NCI-H1694 (cell line): ENCODE measurements around the gene PROCA1.
"Not testable (repeated sequence)": the region's sequence is repeated elsewhere in the genome, so short reads cannot be mapped to it uniquely, and the experiment has no call there.

ENCODE experiments used
- DNase-seq: peaks from one replicate; lab custom pipeline; 2025; lab: John Stamatoyannopoulos, UW

The PROCA1 gene

DNA sequence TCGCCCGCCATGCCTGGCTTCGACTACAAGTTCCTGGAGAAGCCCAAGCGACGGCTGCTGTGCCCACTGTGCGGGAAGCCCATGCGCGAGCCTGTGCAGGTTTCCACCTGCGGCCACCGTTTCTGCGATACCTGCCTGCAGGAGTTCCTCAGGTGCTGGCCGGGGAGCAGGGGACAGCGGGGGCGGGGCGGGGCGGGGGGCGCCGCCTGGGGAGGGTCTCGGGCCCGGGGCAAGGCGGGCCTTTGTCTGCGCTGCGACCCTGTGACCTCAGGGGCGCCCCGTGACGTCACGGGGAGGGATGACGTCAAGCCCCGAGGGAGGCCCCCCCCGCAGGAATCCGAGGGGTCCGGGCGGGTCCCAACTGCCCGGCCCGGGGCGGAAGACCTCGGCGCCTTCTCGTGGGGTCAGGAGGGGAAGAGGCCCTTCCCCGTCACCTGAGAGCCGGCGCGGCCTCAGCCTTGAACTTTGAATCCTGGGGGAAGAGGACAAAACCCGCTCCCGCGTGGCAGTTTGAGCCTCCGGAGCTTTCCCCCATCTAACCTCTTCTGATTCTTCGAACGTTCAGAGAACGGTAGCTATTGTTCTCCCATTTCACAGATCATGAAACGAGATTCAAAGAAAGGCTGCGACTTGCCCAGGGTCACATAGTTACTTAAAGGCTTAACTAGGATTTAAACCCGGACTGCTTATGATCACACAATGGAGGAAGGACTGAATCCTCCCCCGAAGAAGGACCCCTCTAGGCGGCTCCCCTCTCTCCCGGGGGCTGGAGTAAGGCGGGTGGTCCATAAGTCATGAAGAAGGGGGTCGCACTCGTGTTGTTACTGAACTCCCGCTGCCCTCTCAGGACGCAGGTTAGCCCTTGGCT, 32.6 kb upstream of the PROCA1 start:
- no peak for DNase-seq

DNA sequence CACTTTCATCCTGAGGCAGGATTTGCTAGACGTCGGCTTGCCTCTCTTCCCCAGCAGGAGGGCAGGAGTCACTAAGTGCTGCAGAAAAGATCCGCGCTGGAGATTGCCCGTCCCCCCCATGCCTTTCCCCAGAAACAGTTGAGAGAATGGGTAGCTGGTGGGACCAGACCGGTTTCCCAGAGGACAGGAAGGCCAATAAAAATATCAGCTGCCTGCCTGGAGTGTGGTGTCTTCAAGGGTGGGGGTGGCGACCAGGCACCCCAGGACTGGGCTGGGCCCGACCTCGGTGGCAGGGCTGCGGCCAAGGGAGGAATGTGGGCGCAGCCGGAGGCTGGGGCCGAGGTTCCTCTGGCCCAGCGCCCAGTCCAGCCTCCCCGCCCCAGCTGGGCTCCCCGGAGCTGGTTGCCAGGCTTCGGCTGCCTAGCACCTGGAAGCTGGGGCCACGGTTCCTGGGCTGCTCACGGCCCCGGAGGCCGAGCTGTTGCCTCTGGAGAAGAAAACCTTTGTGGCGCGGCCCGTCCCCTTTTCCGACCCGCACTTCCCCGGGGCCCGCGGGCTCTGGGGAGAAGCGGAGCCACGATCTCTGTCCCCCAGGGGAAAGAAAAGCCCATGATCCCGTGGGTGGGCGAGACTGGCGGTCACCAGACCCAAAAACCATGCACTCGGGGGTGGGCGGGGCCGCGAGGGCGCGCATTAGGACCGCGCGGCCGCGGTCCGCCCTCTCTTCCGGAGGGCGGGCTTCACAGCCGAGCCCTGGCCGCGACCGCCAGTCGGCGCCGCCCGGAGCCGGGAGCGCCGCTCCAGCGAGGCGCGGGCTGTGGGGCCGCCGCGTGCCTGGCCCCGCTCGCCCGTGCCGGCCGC, 31.8 kb upstream of the PROCA1 start, which contains the start of gene TRAF4:
Gene TRAF4 (plus strand): TSS at position 769 of the 861 bp plus-strand sequence. CDS start 102 bp downstream, outside the sequence.
- DNase-seq, result peak; percentile 42

DNA sequence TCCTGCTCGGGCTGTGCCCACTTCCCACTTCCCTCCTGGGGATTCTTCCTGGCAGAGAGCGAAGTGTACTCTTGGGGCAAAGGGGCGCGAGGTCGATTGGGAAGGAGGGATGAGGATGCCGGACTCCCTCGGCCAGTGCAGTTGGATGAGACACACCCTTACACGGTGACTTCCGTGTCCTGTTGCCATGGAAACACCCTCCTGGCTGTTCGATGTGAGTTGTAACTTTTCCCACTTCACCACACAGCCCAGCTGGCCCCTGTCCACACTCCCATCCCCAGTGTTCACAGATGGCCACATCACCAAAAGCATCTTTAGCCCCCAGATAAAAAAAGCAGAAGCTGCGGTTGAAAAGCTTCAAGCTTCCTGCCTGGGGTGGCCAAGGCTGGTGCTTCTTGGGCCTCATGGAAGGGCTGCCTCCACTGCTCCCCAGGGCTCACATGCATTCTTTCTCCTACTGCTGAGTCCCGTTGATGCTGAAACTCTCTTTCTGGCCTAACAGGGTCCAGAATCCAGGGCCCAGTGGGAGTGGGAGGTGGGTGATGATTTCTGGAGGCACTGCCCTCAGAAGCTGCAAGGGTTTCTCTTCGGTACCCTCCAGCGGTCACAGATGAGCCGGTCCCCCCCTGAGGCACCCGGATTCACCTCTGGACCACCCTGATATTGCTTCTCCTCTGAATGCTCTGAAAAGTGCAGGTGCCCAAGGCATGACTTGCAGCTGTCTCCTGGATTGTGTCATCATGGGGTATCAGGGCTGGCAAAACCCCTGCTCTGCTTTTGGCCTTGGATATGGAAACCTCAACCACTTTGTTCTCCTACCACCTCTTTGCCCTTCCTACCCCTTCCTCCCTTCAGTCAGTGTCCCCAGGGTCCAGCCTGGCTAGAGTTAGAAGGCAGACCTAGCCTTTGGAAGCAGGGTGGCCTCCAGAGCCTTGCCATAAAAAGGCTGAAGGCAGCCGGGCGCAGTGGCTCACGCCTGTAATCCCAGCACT, 30.0 kb upstream of the PROCA1 start:
- DNase-seq, result no peak

DNA sequence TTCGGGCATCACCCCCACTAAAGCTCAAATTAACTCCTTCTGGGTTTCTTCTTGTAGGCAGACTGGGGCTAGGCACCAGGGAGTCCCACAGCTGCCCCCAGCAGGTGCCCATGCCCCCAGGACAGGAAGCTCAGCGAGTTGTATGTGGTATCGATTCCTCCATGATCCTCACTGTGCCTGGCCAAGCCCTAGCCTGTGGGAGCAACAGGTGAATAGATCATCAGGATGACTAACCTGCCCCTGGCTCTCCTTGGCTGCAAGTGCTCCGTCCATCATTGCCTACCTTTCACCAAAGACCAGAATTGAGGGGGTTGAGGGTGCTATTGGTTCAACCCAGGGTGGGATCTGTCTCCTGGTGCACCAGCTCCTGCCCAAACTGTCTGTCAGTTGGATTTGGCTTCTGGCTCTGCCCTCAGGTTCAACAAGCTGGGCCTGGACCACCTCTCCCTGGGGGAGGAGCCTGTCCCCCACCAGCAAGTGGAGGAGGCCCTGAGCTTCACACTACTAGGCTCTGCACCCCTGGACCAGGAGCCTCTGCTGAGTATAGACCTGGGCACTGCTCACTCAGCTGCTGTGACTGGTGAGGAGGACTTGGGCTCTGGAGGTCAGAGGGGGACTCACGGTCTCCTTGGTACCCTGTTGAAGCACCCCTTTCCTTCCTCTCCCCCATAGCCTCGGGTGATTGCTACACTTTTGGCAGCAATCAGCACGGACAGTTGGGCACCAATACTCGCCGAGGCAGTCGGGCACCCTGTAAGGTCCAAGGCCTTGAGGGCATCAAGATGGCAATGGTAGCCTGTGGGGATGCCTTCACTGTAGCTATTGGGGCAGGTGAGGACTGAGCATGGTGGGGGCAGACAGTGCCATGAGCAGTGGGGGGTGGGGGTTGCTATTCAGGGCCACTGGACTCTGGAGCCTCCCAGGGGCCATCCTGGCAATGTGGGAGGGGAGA, 29.0 kb upstream of the PROCA1 start:
- no peak for DNase-seq

DNA sequence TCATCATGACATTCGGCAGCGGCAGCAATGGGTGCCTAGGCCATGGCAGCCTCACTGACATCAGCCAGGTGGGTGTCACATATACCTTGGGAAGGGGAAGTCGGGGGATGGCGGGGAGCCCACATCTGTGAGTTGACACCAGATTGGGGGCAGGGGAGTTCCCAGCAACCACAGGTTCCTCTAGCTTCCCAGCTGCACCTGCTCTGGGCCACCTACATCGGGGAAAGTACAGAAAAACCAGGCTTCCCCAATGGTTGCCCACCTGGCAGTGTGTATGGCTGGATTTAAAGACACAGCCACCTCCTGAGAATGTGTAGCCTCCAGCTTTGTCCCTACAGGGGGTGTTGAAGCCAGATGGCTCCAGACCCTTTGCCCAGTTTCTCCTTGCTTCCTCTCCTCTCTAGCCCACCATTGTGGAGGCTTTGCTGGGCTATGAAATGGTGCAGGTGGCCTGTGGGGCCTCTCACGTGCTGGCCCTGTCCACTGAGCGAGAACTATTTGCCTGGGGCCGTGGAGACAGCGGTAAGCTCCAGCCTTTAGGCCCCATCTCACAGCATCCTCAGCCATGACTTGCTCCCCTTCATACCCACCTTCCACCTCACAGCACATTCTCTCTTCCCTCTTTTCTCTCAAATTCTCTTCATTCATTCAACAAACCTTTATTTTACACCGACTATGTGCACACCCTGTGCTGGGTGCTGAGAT, 27.1 kb upstream of the PROCA1 start:
- DNase-seq, result no peak

DNA sequence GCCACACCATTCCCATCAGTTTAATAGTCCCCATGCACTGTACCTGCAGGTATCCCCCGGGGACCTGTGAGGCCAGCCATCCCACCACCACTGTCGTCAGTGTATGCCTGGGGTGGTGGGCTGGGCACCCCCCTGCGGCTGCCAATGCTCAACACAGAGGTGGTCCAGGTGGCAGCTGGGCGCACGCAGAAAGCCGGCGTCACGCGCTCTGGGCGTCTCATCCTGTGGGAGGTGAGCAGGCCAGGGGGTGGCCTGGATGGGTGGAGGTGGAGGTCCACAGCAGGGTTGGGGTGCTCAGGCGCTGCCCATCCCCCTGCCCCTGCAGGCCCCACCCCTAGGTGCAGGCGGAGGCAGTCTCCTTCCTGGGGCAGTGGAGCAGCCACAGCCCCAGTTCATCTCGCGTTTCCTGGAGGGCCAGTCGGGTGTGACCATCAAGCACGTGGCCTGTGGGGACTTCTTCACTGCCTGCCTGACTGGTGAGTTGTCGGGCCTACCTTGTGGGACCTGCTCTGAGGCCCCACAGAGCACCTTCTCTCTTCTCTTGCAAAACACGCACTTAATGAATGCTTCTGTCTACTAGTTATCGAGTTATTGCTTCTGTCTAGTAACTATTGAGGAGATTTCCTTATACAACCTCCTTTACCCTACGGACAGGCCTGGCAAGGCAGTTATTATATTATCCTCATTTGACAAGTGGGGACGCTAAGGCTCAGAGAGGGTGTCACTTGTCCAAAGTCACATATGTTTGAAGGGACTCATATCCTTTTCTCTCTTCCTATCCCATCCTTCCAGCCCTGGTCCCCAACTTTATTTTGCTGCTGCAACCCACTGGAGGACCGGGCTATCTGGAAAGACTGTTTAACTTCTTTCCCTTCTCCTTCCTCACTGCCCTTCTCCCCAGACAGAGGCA, 26.3 kb upstream of the PROCA1 start:
- no peak for DNase-seq

DNA sequence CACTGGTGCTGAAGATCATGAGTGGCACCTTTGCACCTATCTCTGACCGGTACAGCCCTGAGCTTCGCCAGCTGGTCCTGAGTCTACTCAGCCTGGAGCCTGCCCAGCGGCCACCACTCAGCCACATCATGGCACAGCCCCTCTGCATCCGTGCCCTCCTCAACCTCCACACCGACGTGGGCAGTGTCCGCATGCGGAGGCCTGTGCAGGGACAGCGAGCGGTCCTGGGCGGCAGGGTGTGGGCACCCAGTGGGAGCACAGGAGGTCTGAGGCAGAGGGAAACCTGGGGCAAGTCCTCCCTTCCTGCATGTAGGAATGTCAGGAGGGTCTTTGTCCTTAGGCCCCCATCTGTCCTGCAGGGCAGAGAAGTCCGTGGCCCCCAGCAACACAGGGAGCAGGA, 25.6 kb upstream of the PROCA1 start:
- DNase-seq, result no peak

DNA sequence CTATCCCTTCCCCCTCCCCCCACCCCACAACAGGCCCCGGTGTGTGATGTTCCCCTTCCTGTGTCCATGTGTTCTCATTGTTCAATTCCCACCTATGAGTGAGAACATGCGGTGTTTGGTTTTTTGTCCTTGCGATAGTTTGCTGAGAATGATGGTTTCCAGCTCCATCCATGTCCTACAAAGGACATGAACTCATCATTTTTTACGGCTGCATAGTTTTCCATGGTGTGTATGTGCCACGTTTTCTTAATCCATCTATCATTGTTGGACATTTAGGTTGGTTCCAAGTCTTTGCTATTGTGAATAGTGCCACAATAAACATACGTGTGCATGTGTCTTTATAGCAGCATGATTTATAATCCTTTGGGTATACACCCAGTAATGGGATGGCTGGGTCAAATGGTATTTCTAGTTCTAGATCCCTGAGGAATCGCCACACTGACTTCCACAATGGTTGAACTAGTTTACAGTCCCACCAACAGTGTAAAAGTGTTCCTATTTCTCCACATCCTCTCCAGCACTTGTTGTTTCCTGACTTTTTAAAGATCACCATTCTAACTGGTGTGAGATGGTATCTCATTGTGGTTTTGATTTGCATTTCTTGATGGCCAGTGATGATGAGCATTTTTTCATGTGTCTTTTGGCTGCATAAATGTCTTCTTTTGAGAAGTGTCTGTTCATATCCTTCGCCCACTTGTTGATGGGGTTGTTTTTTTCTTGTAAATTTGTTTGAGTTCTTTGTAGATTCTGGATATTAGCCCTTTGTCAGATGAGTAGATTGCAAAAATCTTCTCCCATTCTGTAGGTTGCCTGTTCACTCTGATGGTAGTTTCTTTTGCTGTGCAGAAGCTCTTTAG, 24.5 kb upstream of the PROCA1 start:
- DNase-seq, result not testable (repeated sequence)

DNA sequence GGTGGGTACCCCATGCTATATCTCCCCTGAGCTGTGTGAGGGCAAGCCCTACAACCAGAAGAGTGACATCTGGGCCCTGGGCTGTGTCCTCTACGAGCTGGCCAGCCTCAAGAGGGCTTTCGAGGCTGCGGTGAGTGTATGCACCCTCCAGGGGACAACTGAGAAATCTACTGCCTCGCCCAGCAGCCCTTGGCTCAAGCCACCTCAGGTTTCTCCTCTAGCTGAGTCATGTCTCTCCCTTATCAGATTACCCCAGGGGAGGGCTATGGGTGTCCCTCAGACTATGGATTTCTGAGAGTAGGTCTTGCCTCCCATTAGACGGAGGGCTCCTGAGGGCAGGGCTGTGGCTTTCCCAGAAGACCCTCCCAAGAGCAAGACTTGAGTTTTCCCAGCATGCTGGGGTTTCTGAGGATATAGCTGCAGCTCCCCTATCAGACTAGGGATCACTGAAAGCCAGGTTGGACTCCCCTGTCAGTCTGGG, 23.6 kb upstream of the PROCA1 start:
- no peak for DNase-seq

DNA sequence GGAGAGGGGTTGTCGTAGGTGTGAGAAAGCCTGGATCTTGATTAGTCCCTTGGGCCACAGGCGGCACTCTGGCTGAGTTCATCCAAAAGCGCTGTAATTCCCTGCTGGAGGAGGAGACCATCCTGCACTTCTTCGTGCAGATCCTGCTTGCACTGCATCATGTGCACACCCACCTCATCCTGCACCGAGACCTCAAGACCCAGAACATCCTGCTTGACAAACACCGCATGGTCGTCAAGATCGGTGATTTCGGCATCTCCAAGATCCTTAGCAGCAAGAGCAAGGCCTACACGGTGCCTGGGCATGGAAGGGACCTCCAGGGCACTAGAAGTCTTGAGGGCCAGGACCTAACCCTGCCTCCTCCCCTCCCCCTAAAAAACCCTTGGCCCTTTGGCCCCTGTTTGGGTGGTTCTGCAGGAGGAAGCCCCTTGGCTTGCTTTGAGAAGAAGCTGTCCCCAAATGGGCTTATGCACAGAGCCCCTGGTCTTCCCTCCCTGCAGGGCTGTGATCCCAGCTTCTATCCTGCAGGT, 23.1 kb upstream of the PROCA1 start:
- no peak for DNase-seq

DNA sequence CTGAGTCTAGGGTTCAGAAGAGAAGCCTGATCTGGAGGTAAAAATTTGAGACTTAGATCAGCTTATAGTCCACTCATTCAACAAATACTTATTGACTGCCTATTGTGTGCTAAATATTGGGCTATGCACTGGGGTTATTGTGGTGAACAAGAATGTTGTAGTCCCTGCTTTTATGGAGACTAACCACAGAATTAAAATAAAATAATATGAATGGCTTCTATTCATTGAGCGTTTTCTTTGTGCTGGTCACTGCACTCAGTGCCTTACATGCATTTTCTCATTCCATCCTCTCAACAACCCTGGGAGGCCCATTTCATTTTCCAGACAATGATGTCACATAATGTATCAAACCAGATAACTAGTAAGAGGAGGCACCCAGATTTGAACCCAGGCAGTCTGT, 21.7 kb upstream of the PROCA1 start:
- no peak for DNase-seq

DNA sequence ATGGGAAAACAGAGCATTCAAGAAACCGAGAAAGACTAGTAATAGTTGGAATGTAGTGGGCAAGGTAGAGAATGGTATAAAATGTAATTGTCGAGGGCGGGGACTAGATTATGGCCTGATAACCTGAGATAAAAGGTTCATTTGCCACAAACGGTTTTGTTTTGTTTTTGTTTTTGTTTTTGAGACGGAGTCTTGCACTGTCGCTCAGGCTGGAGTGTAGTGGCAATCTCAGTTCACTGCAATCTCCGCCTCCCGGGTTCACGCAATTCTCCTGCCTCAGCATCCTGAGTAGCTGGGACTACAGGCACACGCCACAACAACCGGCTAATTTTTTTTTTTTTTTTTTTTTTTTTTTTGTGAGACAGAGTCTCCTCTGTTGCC, 18.3 kb upstream of the PROCA1 start:
- DNase-seq, result no peak

DNA sequence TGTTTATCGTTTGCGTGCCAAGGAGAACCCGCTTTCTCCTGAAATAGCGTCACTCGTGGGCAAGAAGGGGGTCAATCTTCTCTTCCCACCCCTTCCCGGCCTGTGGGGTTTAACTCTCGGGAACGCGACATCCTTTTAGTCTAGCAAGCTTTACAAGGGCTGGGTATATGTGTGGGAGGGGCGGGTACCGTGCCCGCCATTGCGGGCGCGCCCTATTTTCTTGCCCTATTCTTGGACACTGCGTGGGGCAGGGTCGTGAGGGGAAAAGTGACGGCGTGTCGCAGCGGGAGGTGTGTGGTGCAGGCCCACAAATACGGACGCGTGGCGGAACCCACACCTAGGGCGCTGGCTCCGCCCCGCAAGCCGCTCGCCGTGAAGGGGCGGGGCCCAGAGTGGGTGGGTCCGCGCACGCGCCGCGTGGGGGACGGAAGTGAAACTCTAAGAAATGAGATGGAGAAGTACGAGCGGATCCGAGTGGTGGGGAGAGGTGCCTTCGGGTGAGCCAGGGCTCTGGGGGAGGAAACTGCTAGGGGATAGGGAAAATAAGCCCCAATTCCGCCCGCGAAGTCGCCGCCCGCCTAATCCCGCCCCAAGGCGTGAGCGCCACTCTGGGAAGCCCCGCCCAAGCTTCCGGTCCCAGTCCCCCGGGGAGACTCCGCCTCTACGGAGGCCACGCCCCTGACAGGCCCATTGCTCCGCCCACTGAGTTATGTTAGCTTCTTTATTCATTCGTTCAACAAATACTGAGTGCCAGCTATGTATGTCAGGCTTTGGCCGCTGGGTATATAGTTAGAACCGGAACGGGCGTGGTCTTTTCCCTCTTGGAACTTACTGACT, 16.9 kb upstream of the PROCA1 start, which contains the start of gene NEK8:
Gene NEK8 (plus strand): TSS at position 425 of the 837 bp plus-strand sequence. CDS start 26 bp downstream, at position 451.
- DNase-seq, result peak; percentile 93

DNA sequence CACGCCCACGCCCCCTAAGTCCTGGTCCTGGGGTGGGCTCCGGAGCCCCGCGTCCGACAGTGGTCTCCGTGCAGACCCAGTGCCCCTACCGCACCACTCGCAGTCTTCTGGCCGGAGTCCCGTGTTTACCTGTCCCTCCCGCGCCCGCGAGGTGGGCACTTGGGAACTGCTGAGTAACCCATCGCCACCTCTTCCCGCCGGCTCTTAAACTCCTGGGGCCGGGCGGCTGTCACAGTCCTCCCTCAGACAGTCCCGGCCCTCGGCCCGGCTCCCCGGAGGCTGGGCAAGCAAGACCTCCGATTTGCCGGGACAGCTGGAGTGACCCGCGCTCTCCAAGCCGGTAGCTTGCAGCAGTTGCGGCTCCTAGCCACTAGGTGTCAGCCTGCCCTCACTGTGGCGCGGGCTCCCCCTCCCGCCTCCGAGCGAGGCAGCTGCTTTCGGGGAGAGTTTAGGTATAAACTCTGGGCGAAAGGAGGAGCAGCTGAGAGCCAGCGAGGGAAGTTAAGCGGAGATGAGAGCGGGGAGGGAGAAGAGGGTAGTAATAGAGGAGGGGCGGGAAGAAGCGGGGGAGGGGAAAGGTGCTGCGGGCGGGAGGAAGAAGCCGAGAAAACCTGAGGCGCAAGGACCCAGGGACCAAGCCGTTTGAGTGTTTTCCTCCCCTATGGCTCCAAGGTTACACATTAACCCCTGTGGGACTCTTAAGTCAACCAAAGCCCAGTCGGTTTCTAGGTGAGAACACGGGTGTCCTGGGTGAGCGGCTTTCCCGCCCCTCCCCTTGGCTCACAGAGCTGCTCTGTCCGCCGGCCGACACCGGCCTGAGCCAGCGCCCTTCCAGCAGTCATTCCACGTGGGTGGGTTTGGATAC, 15.2 kb upstream of the PROCA1 start:
- peak; percentile 93 for DNase-seq

DNA sequence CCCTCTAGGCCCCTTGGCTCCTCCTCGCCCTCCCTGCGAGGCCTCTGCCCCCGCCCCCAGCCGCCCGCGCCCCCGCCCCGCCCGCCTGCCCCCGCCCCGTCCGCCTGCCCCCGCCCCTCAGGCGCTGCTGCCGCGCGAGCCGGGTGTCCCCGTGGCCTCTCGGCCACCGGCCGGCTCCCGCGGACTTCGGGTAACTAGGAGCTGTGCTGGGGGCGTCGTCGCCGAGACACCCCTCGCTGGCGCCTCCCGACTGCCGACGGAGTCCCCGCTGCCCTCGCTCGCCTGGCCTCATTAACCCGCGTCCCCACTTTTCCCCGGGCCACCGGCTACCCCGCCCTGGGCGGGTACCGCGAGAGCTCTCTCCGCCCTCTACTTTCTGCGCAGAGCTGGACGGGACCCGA, 14.5 kb upstream of the PROCA1 start, which contains the start of gene TLCD1:
Gene TLCD1 (minus strand): TSS at position 8 of the 401 bp plus-strand sequence. CDS start 136 bp downstream, outside the sequence.
- DNase-seq, result peak; percentile 54
